HG03575 (cell line): ENCODE data around the gene CEP44.
"Not testable (repeated sequence)": the region's sequence is repeated elsewhere in the genome, so short reads cannot be mapped to it uniquely, and the experiment has no call there.

ENCODE experiments used
- ATAC-seq: cut with Tn5 transposase; IDR thresholded peaks from one replicate; pipeline ENCODE4 v1.9.1; 2021; ENCODE audit not compliant: unreplicated experiment, insufficient number of reproducible peaks, low FRiP score; ENCODE audit errors: extremely low read depth

The CEP44 gene

GRCh38 chr4:174283507-174284471 is at the start of gene CEP44, which contains the start of gene FBXO8:
CEP44 (plus strand) TSS chr4:174283911; CDS start chr4:174299122, 15,211 bp downstream.
FBXO8 (minus strand) TSS chr4:174283667; CDS start chr4:174263092, 20,575 bp downstream.
- peak; percentile 32 for ATAC-seq

- ATAC-seq = no peak
Measured at GRCh38 chr4:174236359-174236758, 47.4 kb upstream of the CEP44 start.

GRCh38 chr4:174241162-174241561 is 42.5 kb upstream of the CEP44 start:
- ATAC-seq = no peak

- ATAC-seq = no peak
Measured at GRCh38 chr4:174244441-174244840, 39.3 kb upstream of the CEP44 start.

- no peak for ATAC-seq
Measured at GRCh38 chr4:174245714-174246113, 38.0 kb upstream of the CEP44 start.

- ATAC-seq = no peak
Measured at GRCh38 chr4:174248407-174248806, 35.3 kb upstream of the CEP44 start.

- ATAC-seq = no peak
Measured at GRCh38 chr4:174252412-174252811, 31.3 kb upstream of the CEP44 start.

- no peak for ATAC-seq
Measured at GRCh38 chr4:174254613-174255012, 29.1 kb upstream of the CEP44 start.

GRCh38 chr4:174255374-174255773 is 28.3 kb upstream of the CEP44 start:
- ATAC-seq = no peak

GRCh38 chr4:174255786-174256185 is 27.9 kb upstream of the CEP44 start:
- ATAC-seq = no peak

- ATAC-seq = no peak
Measured at GRCh38 chr4:174256277-174256713, 27.4 kb upstream of the CEP44 start.

- no peak for ATAC-seq
Measured at GRCh38 chr4:174259580-174259979, 24.1 kb upstream of the CEP44 start.

- no peak for ATAC-seq
Measured at GRCh38 chr4:174260099-174260498, 23.6 kb upstream of the CEP44 start.

- ATAC-seq = not testable (repeated sequence)
Measured at GRCh38 chr4:174261432-174261831, 22.3 kb upstream of the CEP44 start.

GRCh38 chr4:174262624-174263444 is 20.9 kb upstream of the CEP44 start:
- ATAC-seq = no peak

GRCh38 chr4:174263445-174263736 is 20.3 kb upstream of the CEP44 start:
- no peak for ATAC-seq

GRCh38 chr4:174265916-174266315 is 17.8 kb upstream of the CEP44 start:
- no peak for ATAC-seq

- no peak for ATAC-seq
Measured at GRCh38 chr4:174266416-174266815, 17.3 kb upstream of the CEP44 start.

- ATAC-seq = no peak
Measured at GRCh38 chr4:174273930-174274329, 9.8 kb upstream of the CEP44 start.

GRCh38 chr4:174274436-174274835 is 9.3 kb upstream of the CEP44 start:
- ATAC-seq = no peak
